NCI-H2107 treated with DMSO at 0.1 percent for 48 hours (cell line): ENCODE data around the gene CACNA1A.
"Not testable (repeated sequence)": the region's sequence is repeated elsewhere in the genome, so short reads cannot be mapped to it uniquely, and the experiment has no call there.

ENCODE experiments used
- DNase-seq: peaks from one replicate; lab custom pipeline; 2025; ENCODE audit not compliant: unreplicated experiment; lab: John Stamatoyannopoulos, UW

The CACNA1A gene

GRCh38 chr19:13506471-13506820 is at the start of gene CACNA1A:
TSS of gene CACNA1A (minus strand) at chr19:13506479. CDS start at chr19:13506224, 255 bp downstream.
- DNase-seq: no peak

- no peak for DNase-seq
Measured at GRCh38 chr19:13554506-13555240, 48.4 kb upstream of the CACNA1A start.

- DNase-seq: no peak
Measured at GRCh38 chr19:13553880-13554400, 47.7 kb upstream of the CACNA1A start.

- DNase-seq: no peak
Measured at GRCh38 chr19:13548131-13548530, 41.9 kb upstream of the CACNA1A start.

- DNase-seq: no peak
Measured at GRCh38 chr19:13547102-13547501, 40.8 kb upstream of the CACNA1A start.

- DNase-seq: no peak
Measured at GRCh38 chr19:13544423-13544822, 38.1 kb upstream of the CACNA1A start.

- DNase-seq: no peak
Measured at GRCh38 chr19:13541554-13541953, 35.3 kb upstream of the CACNA1A start.

GRCh38 chr19:13539332-13539731 is 33.1 kb upstream of the CACNA1A start:
- no peak for DNase-seq

GRCh38 chr19:13538601-13539253 is 32.4 kb upstream of the CACNA1A start:
- no peak for DNase-seq

GRCh38 chr19:13537454-13537853 is 31.2 kb upstream of the CACNA1A start:
- no peak for DNase-seq

- DNase-seq: no peak
Measured at GRCh38 chr19:13530720-13531119, 24.4 kb upstream of the CACNA1A start.

GRCh38 chr19:13529721-13530120 is 23.4 kb upstream of the CACNA1A start:
- not testable (repeated sequence) for DNase-seq

- DNase-seq: no peak
Measured at GRCh38 chr19:13526552-13526951, 20.3 kb upstream of the CACNA1A start.

- no peak for DNase-seq
Measured at GRCh38 chr19:13521066-13521465, 14.8 kb upstream of the CACNA1A start.

- no peak for DNase-seq
Measured at GRCh38 chr19:13511947-13512346, 5.7 kb upstream of the CACNA1A start.

- DNase-seq: no peak
Measured at GRCh38 chr19:13507053-13507611, 853 bp upstream of the CACNA1A start.

GRCh38 chr19:13505761-13506470 is 363 bp downstream of the CACNA1A start:
- DNase-seq: no peak

- DNase-seq: no peak
Measured at GRCh38 chr19:13505164-13505695, 1.0 kb downstream of the CACNA1A start.

GRCh38 chr19:13503570-13504235 is 2.6 kb downstream of the CACNA1A start:
- DNase-seq: no peak

- DNase-seq: no peak
Measured at GRCh38 chr19:13502231-13502630, 4.0 kb downstream of the CACNA1A start.

- DNase-seq: no peak
Measured at GRCh38 chr19:13499692-13500091, 6.6 kb downstream of the CACNA1A start.
